HPDE6-E6E7 (cell line): ENCODE data around the gene BCL2.

ENCODE experiments used
- DNase-seq: peaks from one replicate; pipeline ENCODE4 v3.0.0; 2011; ENCODE audit warnings: missing footprints; ENCODE audit errors: extremely low spot score

The BCL2 gene

GRCh38 chr18:63309422-63309821 lies 10.1 kb downstream of the BCL2 start:
- DNase-seq: no peak

- no peak for DNase-seq
Measured at GRCh38 chr18:63307551-63308200, 11.9 kb downstream of the BCL2 start.

- no peak for DNase-seq
Measured at GRCh38 chr18:63306819-63307550, 12.6 kb downstream of the BCL2 start.

GRCh38 chr18:63306249-63306648 lies 13.3 kb downstream of the BCL2 start:
- DNase-seq: no peak

- no peak for DNase-seq
Measured at GRCh38 chr18:63303547-63303946, 16.0 kb downstream of the BCL2 start.

GRCh38 chr18:63302636-63303405 lies 16.7 kb downstream of the BCL2 start:
- no peak for DNase-seq

- no peak for DNase-seq
Measured at GRCh38 chr18:63302220-63302619, 17.3 kb downstream of the BCL2 start.

- DNase-seq: no peak
Measured at GRCh38 chr18:63301434-63301833, 18.1 kb downstream of the BCL2 start.

GRCh38 chr18:63299837-63300745 lies 19.5 kb downstream of the BCL2 start:
- no peak for DNase-seq

GRCh38 chr18:63298400-63299365 lies 20.9 kb downstream of the BCL2 start:
- no peak for DNase-seq

- DNase-seq: no peak
Measured at GRCh38 chr18:63297687-63298399, 21.7 kb downstream of the BCL2 start.

- DNase-seq: no peak
Measured at GRCh38 chr18:63293935-63294334, 25.6 kb downstream of the BCL2 start.

GRCh38 chr18:63292831-63293683 lies 26.5 kb downstream of the BCL2 start:
- no peak for DNase-seq

- DNase-seq: no peak
Measured at GRCh38 chr18:63291278-63291677, 28.3 kb downstream of the BCL2 start.

- DNase-seq: no peak
Measured at GRCh38 chr18:63290821-63291200, 28.8 kb downstream of the BCL2 start.

GRCh38 chr18:63290166-63290820 lies 29.3 kb downstream of the BCL2 start:
- no peak for DNase-seq

- DNase-seq: no peak
Measured at GRCh38 chr18:63288311-63288710, 31.3 kb downstream of the BCL2 start.

- DNase-seq: no peak
Measured at GRCh38 chr18:63287691-63288220, 31.8 kb downstream of the BCL2 start.
